Activated gamma-delta T cell treated with anti-CD3 and anti-CD28 coated beads, Interleukin-2, amount 50 U/mL, for 16 hours (primary cell): Measurements from ENCODE around the gene SIRT5.

Experiments used
- DNase-seq: peaks from one replicate; pipeline ENCODE4 v3.0.0-alpha.2; 2020; ENCODE audit warnings: low read depth

The SIRT5 gene

DNA sequence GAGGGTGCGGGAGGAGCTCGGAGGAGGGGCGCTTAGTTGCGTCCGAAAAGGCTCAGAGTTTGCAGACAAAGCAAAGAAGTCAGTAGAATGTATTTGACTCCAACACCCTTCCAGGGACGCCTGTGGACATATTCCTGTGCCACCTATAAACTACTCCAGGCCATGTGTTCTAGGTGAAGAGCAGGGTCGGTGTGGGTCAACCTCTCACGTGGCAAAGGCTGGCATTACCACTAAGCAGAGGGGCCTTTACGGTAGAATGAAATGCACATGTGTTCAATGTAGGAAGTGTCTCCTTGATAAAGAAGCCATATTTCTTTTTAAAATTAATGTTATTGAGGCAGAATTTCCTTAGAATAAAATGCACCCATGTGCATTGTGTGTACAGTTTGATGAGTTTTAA lies 15.4 kb downstream of the SIRT5 start:
- no peak for DNase-seq

GRCh38 chr6:13590574-13591153 lies 16.3 kb downstream of the SIRT5 start:
- DNase-seq = no peak

DNA sequence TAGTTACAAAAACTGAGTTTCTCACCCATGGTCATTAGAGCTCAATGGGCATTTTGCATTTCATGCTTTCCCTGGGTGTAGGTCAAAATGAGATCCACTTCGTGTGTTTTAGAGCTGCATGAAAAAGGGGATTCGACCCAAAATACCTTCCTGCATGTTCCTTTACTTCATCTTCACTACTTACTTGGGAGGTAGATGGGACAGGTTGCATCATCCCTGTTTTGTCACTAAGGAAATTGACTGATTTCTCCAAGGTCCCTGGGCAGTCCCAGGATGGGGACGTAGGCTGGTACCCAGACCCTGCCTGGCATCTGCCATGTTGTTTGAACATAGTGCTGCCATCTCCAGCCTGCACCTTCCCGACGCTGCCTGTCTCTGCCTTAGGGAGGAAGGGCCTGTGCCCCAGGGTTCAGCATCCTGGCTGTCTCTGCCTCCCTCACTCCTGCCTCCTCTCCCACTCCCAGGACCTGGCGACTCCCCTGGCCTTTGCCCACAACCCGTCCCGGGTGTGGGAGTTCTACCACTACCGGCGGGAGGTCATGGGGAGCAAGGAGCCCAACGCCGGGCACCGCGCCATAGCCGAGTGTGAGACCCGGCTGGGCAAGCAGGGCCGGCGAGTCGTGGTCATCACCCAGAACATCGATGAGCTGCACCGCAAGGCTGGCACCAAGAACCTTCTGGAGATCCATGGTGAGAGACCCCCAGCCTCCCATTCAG lies 17.0 kb downstream of the SIRT5 start:
- DNase-seq = no peak

GRCh38 chr6:13593103-13593502 lies 18.7 kb downstream of the SIRT5 start:
- no peak for DNase-seq

DNA sequence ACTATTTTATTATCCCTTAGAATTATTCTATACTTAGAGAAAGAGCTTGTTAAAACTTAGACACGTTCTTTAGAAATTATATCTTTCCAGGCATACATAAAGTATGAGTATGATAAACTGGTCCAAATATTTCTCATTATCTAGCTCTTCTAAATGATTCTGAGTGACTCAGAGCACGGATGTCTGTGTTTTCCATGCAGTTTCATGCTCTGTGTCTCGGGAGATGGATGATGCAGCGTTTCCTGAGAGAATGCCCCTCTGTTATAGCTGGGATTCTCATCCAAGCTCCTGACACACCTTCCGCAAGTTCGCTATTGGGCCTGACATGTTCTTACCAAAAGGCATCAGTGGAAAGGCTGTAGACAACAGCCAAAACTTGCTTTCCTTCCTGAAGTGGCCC lies 19.3 kb downstream of the SIRT5 start:
- DNase-seq = no peak

DNA sequence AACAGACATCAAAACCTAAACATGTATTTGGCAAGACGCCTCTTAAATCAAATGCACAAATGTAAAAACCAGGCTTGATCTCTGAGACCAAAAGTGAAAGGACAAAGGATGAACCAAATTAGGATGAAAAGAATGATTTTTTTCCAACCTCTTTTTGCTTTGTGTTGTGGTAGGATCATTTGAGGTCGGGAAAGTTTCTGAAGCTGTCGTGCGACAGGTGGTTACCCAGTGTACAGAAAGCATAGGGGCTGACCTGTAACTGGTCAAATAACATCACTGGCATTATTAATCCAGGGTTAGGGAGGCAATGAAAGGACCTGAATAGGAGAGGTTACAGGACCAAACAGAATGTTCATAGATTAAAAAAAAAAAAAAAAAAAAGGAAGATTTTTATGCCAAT lies 22.7 kb downstream of the SIRT5 start:
- no peak for DNase-seq

GRCh38 chr6:13600036-13600435 lies 25.6 kb downstream of the SIRT5 start:
- DNase-seq = no peak

DNA sequence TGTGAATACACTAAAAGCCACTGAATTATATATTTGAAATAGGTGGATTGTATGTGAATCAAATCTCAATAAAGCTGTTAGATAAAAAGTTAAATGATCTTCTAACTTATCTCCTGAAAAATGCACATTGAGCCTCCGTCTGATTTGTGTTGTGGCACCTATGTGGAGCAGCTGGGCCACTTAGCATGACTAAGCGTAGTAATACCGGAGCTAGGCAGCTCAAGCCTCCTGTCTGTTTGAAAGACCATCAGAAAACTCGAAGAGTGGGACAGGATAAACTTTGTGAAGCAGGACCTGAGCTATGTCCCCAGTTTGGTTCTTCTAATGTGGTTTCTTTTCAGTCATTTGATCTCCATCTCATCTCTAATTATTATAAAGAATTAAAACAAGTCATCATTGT lies 29.7 kb downstream of the SIRT5 start:
- DNase-seq = no peak

- DNase-seq = no peak
These were observed 30.4 kb downstream of the SIRT5 start for GRCh38 chr6:13604546-13605416.

GRCh38 chr6:13605634-13606033 lies 31.2 kb downstream of the SIRT5 start:
- DNase-seq = no peak

- DNase-seq = no peak
These were observed 37.3 kb downstream of the SIRT5 start for GRCh38 chr6:13611715-13612114.

- no peak for DNase-seq
These were observed 38.7 kb downstream of the SIRT5 start for GRCh38 chr6:13613029-13613594.

DNA sequence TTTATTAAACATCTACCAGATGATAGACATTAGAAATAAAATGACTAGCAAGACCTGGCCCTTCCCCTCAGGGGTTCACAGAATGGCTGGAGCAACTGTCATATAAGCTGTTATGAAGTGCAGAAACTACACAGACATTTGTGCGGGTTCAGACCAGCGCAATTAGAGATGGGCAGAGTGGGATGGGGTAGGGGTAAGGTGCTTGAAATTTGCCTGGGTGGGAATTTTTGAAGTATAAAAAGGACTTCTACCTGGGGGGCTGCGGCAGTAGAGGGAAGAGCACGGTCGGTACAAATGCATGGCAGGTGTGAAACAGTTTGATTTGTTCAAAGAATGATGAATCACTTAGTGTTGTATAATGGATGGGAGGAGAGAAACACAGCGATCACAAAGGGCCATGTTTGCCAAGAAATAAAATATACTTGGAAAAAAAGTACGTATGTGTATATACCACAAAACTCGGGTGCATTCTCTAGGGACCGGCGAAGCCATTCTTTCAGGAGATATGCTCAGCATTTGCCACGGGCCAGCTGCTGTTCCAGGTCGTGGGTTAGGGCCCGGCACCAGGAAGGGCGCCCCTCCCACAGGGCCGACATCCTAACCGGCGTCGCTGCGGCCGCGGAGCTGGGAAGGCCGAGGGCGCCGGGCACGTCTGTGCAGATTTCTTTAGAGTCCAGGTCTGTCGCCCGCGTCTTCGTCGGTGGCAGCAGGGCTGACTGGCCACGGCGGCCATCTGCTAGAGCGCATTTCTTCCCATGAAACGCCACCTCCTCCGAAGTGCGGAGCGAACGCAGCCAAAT lies 39.9 kb downstream of the SIRT5 start:
- no peak for DNase-seq

DNA sequence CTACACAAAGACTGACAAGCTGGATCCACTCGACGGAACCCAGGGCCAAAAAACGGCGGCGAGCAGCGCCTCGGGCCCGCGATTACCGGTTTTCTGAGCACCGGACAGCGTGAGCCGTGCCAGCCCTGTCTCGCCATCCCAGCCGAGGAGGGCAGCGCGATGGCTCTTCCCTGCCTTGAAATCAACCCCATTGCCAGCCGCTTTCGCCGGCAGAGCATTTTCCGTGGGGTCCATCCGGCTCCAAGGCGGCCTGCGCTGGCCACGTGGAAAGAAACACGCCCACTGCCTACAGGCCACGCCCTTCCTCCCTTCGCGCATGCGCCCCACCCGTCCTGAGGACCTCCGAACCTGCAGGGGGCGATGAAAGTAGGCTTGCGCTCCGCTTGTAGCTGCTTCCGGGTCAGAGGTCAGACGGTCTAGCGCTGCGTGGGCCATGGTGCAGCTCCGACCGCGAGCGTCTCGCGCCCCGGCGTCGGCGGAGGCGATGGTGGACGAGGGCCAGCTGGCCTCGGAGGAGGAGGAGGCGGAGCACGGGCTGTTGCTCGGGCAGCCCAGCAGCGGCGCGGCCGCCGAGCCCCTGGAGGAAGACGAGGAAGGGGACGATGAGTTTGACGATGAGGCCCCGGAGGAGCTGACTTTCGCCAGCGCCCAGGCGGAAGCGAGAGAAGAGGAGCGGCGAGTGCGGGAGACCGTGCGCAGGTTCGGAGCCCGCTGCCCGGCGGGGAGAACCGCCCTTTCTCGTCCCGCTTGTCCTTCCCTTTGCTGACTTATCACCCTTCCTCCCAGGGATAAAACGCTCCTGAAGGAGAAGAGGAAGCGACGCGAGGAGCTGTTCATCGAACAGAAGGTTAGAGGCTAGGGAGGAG lies 40.8 kb downstream of the SIRT5 start, which contains the start of gene NOL7:
TSS of gene NOL7 (plus strand) at position 410 of the 866 bp plus-strand sequence. CDS start at position 434, 24 bp downstream.
- peak; percentile 98 for DNase-seq

DNA sequence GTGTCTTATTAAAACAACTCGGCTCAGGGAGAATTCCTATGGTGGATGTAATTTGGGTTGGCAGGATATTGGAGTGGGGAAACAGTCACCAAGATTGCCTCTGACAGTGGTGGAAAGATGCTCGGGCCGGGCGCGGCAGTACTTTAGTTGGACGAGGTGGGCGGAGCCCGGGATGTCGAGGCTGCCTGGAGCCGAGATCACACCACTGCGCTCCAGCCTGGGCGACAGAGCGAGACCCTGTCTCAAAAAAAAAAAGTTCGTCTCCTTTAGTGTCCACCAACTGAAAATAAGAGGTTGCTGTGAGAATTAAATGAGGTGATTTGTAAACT lies 41.4 kb downstream of the SIRT5 start:
- DNase-seq = peak; percentile 19

DNA sequence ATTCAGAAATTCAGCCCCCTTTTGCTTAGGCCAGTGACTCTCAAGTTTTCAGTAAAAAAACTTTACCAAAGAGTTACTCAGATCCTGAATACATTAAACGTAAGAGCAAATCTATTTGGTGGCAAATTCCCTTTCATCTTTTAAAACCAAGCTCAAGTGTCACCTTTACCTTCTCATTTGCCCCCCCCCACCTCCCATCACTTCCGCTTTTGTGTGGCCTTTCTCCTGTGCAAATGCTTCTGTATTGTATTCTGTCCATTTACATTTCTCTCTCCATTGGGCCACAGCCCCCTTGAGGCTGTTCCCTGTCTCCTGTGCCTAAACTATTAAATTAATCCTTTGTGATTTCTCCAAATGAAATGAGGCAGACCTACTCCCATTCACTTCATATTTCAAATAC lies 42.7 kb downstream of the SIRT5 start:
- DNase-seq = no peak

GRCh38 chr6:13624871-13625288 lies 50.5 kb downstream of the SIRT5 start:
- DNase-seq = no peak

DNA sequence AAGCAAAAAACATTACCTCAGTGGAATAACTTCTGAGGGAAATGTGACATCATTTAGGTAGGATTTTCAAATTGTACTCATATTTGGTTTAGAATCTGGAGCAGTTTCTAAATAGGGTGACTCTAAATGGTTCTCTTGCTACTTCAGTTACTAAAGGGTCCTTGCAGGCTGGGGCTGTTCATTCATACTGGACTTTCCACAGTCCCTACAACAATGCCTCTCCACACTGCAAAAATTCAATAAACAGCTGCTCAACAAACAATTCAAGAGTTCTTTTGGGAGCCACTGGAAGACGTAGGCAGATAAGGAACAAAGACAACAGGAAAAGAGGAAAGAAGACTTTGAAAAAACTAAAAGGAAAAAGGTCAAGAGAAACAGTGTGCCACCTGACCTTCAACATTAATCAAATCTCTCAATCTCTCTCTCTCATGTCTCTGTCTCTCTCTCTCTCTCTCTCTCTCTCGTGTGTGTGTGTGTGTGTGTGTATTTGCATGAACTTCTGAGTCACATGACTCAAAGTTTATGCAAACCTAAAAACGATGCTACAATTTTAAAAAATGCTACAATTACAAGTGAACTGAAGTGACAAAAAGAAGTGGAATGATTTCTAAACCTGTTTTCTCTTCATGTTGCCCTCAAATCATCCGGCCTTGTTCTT lies 55.2 kb downstream of the SIRT5 start:
- no peak for DNase-seq

DNA sequence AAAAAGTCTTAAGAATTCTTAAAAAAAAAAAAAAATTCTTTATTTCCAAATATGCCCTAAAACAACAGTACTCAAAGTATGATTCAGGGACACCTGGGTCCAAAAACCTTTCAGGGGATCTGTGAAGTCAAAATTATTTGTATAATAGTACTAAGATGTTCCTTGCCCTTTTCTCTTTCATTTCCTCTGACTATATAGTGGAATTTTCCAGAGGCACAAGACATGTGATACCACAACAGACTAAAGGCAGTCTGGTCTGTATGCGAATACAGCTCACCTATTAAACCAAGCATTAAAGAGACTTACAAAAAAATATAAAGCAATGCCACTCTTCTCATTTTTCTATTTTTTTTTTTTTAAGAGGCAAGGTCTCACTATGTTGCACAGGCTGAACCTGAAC lies 56.1 kb downstream of the SIRT5 start:
- no peak for DNase-seq

GRCh38 chr6:13633343-13633742 lies 58.9 kb downstream of the SIRT5 start:
- no peak for DNase-seq
